Tibial nerve (tissue), 4 donors: ENCODE data around the gene SLC16A8. TPM values are rescaled to one million over a fixed set of nuclear protein-coding genes. Genes with fewer than 3 reads are reported as not detected.
A peak's percentile ranks its signal among the peaks of the same experiment; 100 is the strongest.

Experiments used
- DNase-seq, 2 donors: peaks; one replicate each; pipeline ENCODE4 v3.0.0-alpha.2; 2019; ENCODE audit warnings: low spot score in 2 of 2
- H3K27ac ChIP-seq, 4 donors: fragments of 200-600 bp; sonication (generic) in 3 of 4; one replicate each; pipeline ENCODE4 v1.5.1; 2017 to 2019; ENCODE audit warnings: mild to moderate bottlenecking in 1 of 4
- H3K27me3 ChIP-seq, 2 donors: fragments of 200-600 bp; sonication (generic) in 1 of 2; one replicate each; pipeline versions ENCODE4 v1.5.1 to v1.6.0; 2017 to 2019
- H3K36me3 ChIP-seq, 3 donors: fragments of 200-600 bp; sonication (generic); one replicate each; pipeline ENCODE4 v1.5.1; 2018 to 2019
- H3K4me1 ChIP-seq, 4 donors: fragments of 200-600 bp; sonication (generic) in 3 of 4; one replicate each; pipeline ENCODE4 v1.5.1; 2017 to 2019
- H3K4me3 ChIP-seq, 4 donors: fragments of 200-600 bp; sonication (generic) in 3 of 4; one replicate each; pipeline ENCODE4 v1.5.1; 2017 to 2019; ENCODE audit warnings: mild to moderate bottlenecking in 1 of 4, moderate library complexity in 1 of 4
- H3K9me3 ChIP-seq, 4 donors: fragments of 200-600 bp; sonication (generic) in 3 of 4; one replicate each; pipeline ENCODE4 v1.5.1; 2017 to 2019
- EP300 ChIP-seq, 2 donors: sonication (generic); formaldehyde crosslinking; IDR thresholded peaks; one replicate each; pipeline ENCODE4 v1.6.1; 2017; ENCODE audit warnings: antibody characterized with exemption in 2 of 2, mild to moderate bottlenecking in 1 of 2
- POLR2A ChIP-seq, 2 donors: fragments of 450-650 bp; IDR thresholded peaks; one replicate each; pipeline ENCODE4 v1.6.1; 2017; ENCODE audit warnings: antibody characterized with exemption in 2 of 2, mild to moderate bottlenecking in 2 of 2, moderate library complexity in 2 of 2
- WGBS, 2 donors: methylation state at CpG; one replicate each; pipeline ENCODE4 v1.1.5; 2018; 5-methylcytosine and 5-hydroxymethylcytosine counted together
- total RNA-seq, 4 donors: library from RNA; depleted of rRNA; stranded (reverse); fragments of >200 nt; gene quantifications; one replicate each; pipeline ENCODE4 v1.1.0, GENCODE V29; 2016
- TF ChIP-seq, protein P1 (sequence below), 5 experiments: fragments of 200-600 bp in 3 of 5; fragments of 450-650 bp in 2 of 5; sonication (generic) in 3 of 5; IDR thresholded peaks; one replicate each; pipeline ENCODE4 v1.5.1; 2016 to 2019; ENCODE audit warnings: antibody characterized with exemption in 5 of 5, mild to moderate bottlenecking in 3 of 5, moderate library complexity in 2 of 5

The SLC16A8 gene
- total RNA-seq, 4 donors from 2014 or later = 0.98 to 1.8 (median 1.4) TPM

DNA sequence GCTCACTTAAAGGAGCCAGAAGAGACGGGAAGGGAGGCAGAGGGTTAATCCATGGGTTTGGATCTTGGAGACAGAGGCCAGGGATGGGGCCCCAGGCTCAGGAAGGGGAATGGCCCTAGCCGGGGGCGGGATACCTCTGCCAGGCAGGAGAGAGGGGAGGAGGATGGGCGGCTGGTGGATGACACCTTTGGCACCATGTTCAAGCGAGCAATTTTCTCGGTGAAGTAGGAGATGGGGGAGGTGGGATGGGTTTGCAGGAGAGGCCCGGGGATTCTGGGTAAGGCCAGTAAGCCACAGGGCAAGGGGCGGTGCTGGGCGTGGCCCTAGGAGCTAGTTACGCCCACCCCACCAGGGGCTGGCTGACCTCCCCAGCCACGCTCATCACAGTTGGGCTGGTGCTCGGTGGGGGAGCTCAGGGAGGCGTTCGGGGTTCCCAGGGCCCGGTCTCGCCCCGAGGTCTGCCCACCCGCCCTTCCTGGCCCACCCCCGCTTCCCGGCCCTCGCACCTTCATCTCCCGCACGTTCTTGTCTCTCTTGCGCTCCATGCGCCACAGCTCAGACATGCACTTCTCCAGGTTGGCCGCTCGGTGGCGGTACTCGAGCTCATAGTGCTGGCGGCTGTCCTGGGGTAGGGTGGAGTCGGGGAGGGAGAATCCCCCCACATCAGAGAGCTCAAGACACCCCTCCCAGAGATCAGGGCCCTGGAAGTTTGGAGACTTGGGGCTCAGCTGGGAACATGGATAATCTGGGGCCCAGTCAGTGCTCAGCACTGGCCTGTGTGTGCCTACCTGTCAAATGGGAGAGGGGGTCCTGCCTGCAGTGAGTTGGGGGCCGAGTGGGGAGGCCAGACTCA, 13.8 kb upstream of the SLC16A8 start:
- WGBS, 2 donors = 33 to 43% methylated on average over 32 of the region's 32 CpGs
- H3K9me3 ChIP-seq = no peaks in the 10 kb centered on the region
- no peak overlapping the region for H3K27ac ChIP-seq
- H3K27me3 ChIP-seq = no peaks in the 10 kb centered on the region
- peaks cover 0 to 6% (median 0%) of the 10 kb centered on the region in 3 donors for H3K36me3 ChIP-seq
- no peak for TF ChIP-seq POLR2A (IDR thresholded peaks at IDR 0.05)
- TF ChIP-seq, protein P1, sequence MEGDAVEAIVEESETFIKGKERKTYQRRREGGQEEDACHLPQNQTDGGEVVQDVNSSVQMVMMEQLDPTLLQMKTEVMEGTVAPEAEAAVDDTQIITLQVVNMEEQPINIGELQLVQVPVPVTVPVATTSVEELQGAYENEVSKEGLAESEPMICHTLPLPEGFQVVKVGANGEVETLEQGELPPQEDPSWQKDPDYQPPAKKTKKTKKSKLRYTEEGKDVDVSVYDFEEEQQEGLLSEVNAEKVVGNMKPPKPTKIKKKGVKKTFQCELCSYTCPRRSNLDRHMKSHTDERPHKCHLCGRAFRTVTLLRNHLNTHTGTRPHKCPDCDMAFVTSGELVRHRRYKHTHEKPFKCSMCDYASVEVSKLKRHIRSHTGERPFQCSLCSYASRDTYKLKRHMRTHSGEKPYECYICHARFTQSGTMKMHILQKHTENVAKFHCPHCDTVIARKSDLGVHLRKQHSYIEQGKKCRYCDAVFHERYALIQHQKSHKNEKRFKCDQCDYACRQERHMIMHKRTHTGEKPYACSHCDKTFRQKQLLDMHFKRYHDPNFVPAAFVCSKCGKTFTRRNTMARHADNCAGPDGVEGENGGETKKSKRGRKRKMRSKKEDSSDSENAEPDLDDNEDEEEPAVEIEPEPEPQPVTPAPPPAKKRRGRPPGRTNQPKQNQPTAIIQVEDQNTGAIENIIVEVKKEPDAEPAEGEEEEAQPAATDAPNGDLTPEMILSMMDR (IDR thresholded peaks at IDR 0.05) = peak in 4 of 5 experiments; percentile 9 to 35 (median 15)
- no peak overlapping the region for H3K4me3 ChIP-seq
- H3K4me1 ChIP-seq = peaks cover 0 to 13% (median 0%) of the 10 kb centered on the region in 4 donors
- no peak for DNase-seq

DNA sequence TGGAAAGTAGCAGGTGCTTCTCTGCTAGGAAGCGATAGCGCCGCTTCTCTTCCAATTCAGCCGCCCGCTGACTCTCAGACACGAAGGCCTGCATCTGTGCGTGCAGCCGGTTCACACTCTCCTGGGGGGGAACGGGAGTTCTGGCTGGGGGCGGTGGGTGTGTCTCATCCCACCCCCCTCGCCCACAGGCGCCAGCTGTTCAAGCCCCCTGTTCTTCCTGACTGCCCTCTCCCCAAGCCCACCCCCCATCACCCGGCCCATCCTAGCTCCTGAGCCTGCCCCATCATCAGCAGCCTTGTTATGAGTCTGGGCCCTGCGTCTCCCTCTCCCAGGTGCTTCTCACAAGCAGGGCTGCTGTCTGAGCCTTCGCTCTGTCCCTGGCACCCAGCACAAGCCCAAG, 13.1 kb upstream of the SLC16A8 start:
- TF ChIP-seq POLR2A (IDR thresholded peaks at IDR 0.05) (no peak), EP300 (IDR thresholded peaks at IDR 0.05) (no peak)
- TF ChIP-seq, protein P1 (IDR thresholded peaks at IDR 0.05) = no peak
- peaks cover 0 to 13% (median 0%) of the 10 kb centered on the region in 4 donors for H3K4me1 ChIP-seq
- H3K27me3 ChIP-seq = no peaks in the 10 kb centered on the region
- 64 to 75% methylated on average over 15 of the region's 15 CpGs for WGBS, 2 donors
- H3K27ac ChIP-seq = no peak overlapping the region
- H3K4me3 ChIP-seq = no peak overlapping the region
- H3K9me3 ChIP-seq = no peaks in the 10 kb centered on the region
- peaks cover 0 to 6% (median 0%) of the 10 kb centered on the region in 3 donors for H3K36me3 ChIP-seq
- DNase-seq = no peak

DNA sequence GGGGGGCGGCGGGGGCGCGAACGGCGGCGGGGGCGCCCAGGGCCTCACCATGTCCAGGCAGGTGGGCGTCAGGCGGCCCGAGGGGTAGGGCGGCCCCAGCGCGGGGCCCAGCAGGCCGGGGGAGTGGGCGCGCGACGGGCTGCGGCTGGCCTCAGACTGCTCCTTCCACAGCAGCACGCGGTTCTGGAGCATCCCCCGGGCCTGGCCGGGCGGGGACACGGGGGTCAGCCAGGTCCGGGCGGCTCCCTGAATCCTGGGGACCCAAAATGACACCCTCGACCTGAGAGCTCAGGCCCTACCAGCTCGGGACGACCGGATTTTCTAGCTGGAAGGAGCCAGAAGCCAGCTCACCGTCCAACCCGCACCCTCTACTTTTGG, 5.5 kb upstream of the SLC16A8 start:
- no peak for DNase-seq
- peak overlapping the region in 1 of 4 donors; percentile 39 for H3K4me3 ChIP-seq
- TF ChIP-seq, protein P1 (IDR thresholded peaks at IDR 0.05) = no peak
- TF ChIP-seq POLR2A (IDR thresholded peaks at IDR 0.05) (no peak), EP300 (IDR thresholded peaks at IDR 0.05) (no peak)
- H3K4me1 ChIP-seq = peaks cover 0 to 15% (median 7%) of the 10 kb centered on the region in 4 donors
- no peaks in the 10 kb centered on the region for H3K9me3 ChIP-seq
- peak overlapping the region in 1 of 4 donors; percentile 41 for H3K27ac ChIP-seq
- H3K27me3 ChIP-seq = peaks cover 0 to 14% of the 10 kb centered on the region in 2 donors
- WGBS, 2 donors = 20 to 47% methylated on average over 10 to 12 of the region's 34 CpGs
- peaks cover 0 to 37% (median 2%) of the 10 kb centered on the region in 3 donors for H3K36me3 ChIP-seq

DNA sequence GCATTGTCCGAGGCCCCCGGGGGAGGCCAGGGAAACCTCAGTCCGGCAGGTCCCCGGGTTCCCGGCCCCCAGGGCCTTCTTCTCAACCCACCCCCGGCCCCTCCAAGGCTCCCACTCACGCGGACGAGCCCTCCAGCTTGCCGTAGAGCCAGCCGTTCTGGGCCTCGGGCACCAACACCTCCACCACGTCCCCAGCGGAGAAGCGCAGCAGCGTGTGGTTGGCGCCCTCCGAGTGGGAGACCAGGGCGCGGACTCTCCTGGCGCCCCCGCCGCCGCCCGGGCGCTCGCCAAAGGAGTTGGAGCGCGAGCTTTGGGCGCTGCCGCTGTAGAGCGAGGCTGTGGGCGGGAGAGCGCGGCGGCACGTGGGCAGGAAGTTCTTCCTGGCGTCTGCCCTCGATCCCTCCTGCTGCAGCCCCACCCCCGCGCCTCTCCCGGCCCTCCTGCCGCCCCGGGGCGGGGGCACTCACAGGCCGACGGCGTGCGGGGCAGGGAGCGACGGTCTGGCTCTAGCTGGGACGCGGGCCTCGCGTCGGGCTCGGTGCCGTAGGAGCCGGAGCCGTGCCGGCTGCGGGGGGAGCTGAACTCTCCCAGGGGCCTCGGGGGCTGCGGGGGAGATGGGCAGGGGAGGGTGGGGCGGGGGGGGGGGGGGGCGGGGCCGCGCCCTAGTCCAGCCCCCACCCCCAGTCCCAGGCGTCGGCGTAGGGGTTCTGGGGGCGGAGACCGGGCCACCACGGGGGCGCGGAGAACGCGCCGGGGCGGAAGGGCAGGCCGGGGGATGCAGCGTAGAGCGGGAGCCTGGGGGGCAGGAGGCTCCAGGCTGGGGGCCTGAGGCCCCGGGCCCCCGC, 4.9 kb upstream of the SLC16A8 start:
- Histone ChIP-seq H3K27me3 (peaks cover 0 to 14% of the 10 kb centered on the region in 2 donors), H3K36me3 (peaks cover 0 to 43% (median 2%) of the 10 kb centered on the region in 3 donors), H3K4me3 (peak overlapping the region in 1 of 4 donors; percentile 39), H3K4me1 (peaks cover 0 to 21% (median 7%) of the 10 kb centered on the region in 4 donors), H3K9me3 (no peaks in the 10 kb centered on the region), H3K27ac (peak overlapping the region in 1 of 4 donors; percentile 41)
- TF ChIP-seq EP300 (IDR thresholded peaks at IDR 0.05) (no peak), POLR2A (IDR thresholded peaks at IDR 0.05) (no peak)
- TF ChIP-seq, protein P1 (IDR thresholded peaks at IDR 0.05) = no peak
- WGBS, 2 donors = 36 to 45% methylated on average over 10 to 14 of the region's 85 CpGs
- no peak for DNase-seq
